GM18505 (cell line): ENCODE results near the gene PDE4DIP.
A peak's percentile ranks its signal among the peaks of the same experiment; 100 is the strongest.
"Not testable (repeated sequence)": the region's sequence is repeated elsewhere in the genome, so short reads cannot be mapped to it uniquely, and the experiment has no call there.

ENCODE experiments used
- ATAC-seq: cut with Tn5 transposase; IDR thresholded peaks from one replicate; pipeline ENCODE4 v1.9.1; 2021; ENCODE audit not compliant: unreplicated experiment

Gene PDE4DIP

GRCh38 chr1:148916695-148917348 is 72.6 kb downstream of the PDE4DIP start:
- not testable (repeated sequence) for ATAC-seq

GRCh38 chr1:148918836-148919447 is 74.7 kb downstream of the PDE4DIP start:
- not testable (repeated sequence) for ATAC-seq

- not testable (repeated sequence) for ATAC-seq
Observed at GRCh38 chr1:148921047-148921446, 76.8 kb downstream of the PDE4DIP start.

GRCh38 chr1:148923798-148924197 is 79.6 kb downstream of the PDE4DIP start:
- ATAC-seq: not testable (repeated sequence)

GRCh38 chr1:148927645-148928044 is 83.4 kb downstream of the PDE4DIP start:
- ATAC-seq: not testable (repeated sequence)

GRCh38 chr1:148929253-148929652 is 85.0 kb downstream of the PDE4DIP start:
- not testable (repeated sequence) for ATAC-seq

- ATAC-seq: not testable (repeated sequence)
Observed at GRCh38 chr1:148935381-148936002, 91.3 kb downstream of the PDE4DIP start.

- ATAC-seq: not testable (repeated sequence)
Observed at GRCh38 chr1:148942906-148943305, 98.7 kb downstream of the PDE4DIP start.

GRCh38 chr1:148945130-148945529 is 100.9 kb downstream of the PDE4DIP start:
- ATAC-seq: not testable (repeated sequence)

GRCh38 chr1:148948768-148949167 is 104.5 kb downstream of the PDE4DIP start:
- ATAC-seq: not testable (repeated sequence)

- ATAC-seq: peak; percentile 51
Observed at GRCh38 chr1:148951336-148952227, 107.4 kb downstream of the PDE4DIP start.

- peak; percentile 73 for ATAC-seq
Observed at GRCh38 chr1:148952253-148952937, 108.2 kb downstream of the PDE4DIP start.

- not testable (repeated sequence) for ATAC-seq
Observed at GRCh38 chr1:148952938-148953616, 108.8 kb downstream of the PDE4DIP start.

GRCh38 chr1:148953730-148954129 is 109.5 kb downstream of the PDE4DIP start:
- not testable (repeated sequence) for ATAC-seq

- not testable (repeated sequence) for ATAC-seq
Observed at GRCh38 chr1:148958343-148958742, 114.1 kb downstream of the PDE4DIP start.

- not testable (repeated sequence) for ATAC-seq
Observed at GRCh38 chr1:148960212-148961000, 116.2 kb downstream of the PDE4DIP start.

GRCh38 chr1:148962127-148962857 is 118.1 kb downstream of the PDE4DIP start:
- ATAC-seq: not testable (repeated sequence)

- ATAC-seq: not testable (repeated sequence)
Observed at GRCh38 chr1:148966084-148966483, 121.9 kb downstream of the PDE4DIP start.
